Epithelial cell of proximal tubule (primary cell): ENCODE results near the gene HECTD2. TPM values are rescaled to one million over a fixed set of nuclear protein-coding genes. Genes with fewer than 3 reads are reported as not detected.

Experiments
- DNase-seq: peaks from one replicate; pipeline ENCODE4 v3.0.0-alpha.2; 2011; ENCODE audit warnings: low read depth
- H3K4me3 ChIP-seq: 2 replicates; pipeline ENCODE4 v1.5.1; 2011; ENCODE audit warnings: low read depth, mild to moderate bottlenecking, low read length
- total RNA-seq: library from RNA; depleted of rRNA; stranded (reverse); fragments of >200 nt; gene quantifications from 2 replicates; pipeline ENCODE4 v1.2.3, GENCODE V29; 2015
- TF ChIP-seq, protein P1 (sequence below): conservative IDR thresholded peaks from 2 replicates; pipeline ENCODE4 v1.5.1; 2012; ENCODE audit warnings: low read depth, mild to moderate bottlenecking, low read length

HECTD2 gene
- total RNA-seq, 1 donor from 2014 or later = 3.7 TPM

DNA sequence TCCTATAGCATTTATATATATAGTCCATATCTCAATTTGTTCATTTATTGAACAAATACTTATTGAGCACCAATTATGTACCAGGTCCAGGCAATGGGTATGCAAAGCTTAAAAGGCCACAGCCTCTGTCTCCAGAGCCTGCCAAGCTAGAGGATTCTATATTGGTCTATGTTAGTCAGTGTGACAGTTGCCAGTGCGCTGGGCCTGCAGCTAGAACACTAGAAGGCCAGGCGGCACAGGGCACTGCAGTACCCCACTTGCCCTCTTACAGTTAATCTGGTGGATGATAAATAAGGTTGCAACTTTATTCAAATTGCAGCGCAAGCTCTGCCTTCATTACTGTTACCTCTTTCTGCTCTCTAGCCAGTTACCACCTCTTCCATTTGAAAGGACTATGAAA is 153.9 kb downstream of the HECTD2 start:
- no peak for DNase-seq
- no peak overlapping the region for H3K4me3 ChIP-seq
- TF ChIP-seq, protein P1, sequence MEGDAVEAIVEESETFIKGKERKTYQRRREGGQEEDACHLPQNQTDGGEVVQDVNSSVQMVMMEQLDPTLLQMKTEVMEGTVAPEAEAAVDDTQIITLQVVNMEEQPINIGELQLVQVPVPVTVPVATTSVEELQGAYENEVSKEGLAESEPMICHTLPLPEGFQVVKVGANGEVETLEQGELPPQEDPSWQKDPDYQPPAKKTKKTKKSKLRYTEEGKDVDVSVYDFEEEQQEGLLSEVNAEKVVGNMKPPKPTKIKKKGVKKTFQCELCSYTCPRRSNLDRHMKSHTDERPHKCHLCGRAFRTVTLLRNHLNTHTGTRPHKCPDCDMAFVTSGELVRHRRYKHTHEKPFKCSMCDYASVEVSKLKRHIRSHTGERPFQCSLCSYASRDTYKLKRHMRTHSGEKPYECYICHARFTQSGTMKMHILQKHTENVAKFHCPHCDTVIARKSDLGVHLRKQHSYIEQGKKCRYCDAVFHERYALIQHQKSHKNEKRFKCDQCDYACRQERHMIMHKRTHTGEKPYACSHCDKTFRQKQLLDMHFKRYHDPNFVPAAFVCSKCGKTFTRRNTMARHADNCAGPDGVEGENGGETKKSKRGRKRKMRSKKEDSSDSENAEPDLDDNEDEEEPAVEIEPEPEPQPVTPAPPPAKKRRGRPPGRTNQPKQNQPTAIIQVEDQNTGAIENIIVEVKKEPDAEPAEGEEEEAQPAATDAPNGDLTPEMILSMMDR = no peak

Other genes starting within 250 kb of the HECTD2 start
- gene PCGF5, start 189.7 kb upstream of the HECTD2 start, total RNA-seq = 27.4 and 29.5 TPM in 2 replicates
- 0.43 and 2.1 TPM in 2 replicates for gene PPP1R3C, start 222.7 kb downstream of the HECTD2 start, total RNA-seq